Mucosa of descending colon (tissue), 3 donors: ENCODE measurements around the gene SLC26A1. TPM values are rescaled to one million over a fixed set of nuclear protein-coding genes. Genes with fewer than 3 reads are reported as not detected.

Experiments used
- ATAC-seq: fragments of 200-7000 bp; cut with Tn5 transposase; one replicate; pipeline ENCODE4 v1.9.1; 2020; ENCODE audit warnings: mild to moderate bottlenecking, moderate library complexity
- DNase-seq, 3 donors: peaks; one replicate each; pipeline ENCODE4 v3.0.0-alpha.2; 2020
- H3K36me3 ChIP-seq: fragments of 200-600 bp; one replicate; pipeline ENCODE4 v1.8.0; 2021; ENCODE audit warnings: low read depth, mild to moderate bottlenecking
- H3K4me1 ChIP-seq: fragments of 200-600 bp; one replicate; pipeline ENCODE4 v1.8.0; 2021; ENCODE audit warnings: low read depth, mild to moderate bottlenecking
- H3K4me3 ChIP-seq: fragments of 200-600 bp; one replicate; pipeline ENCODE4 v1.8.0; 2021; ENCODE audit warnings: mild to moderate bottlenecking
- H3K9me3 ChIP-seq: fragments of 200-600 bp; one replicate; pipeline ENCODE4 v1.8.0; 2021; ENCODE audit warnings: mild to moderate bottlenecking
- intact Hi-C, 2 donors: fragments of 100-400 bp; cut with DNase I in 1 of 2; cut with micrococcal nuclease in 1 of 2; formaldehyde crosslinking; loops; one replicate each; pipeline versions ENCODE4 v1.11.0 to v1.11.1; 2022; cut with DNase I, micrococcal nuclease
- total RNA-seq, 3 donors: library from RNA; stranded (reverse); fragmentation: NEBNext Ultra II Directional in 2 of 3; extraction: Animal tissue kit (Norgen Biotek cat#: 25700) in 2 of 3; gene quantifications; one replicate each; pipeline versions ENCODE4 v1.2.1 to v1.2.4, GENCODE V29; 2021 to 2023
- TF ChIP-seq, protein P1 (sequence below): fragments of 200-600 bp; IDR thresholded peaks from one replicate; pipeline ENCODE4 v1.8.0; 2022; ENCODE audit warnings: antibody characterized with exemption, mild to moderate bottlenecking
- donor health status: DM: no; HTN: no; CAD: no; lungs with moderate emphysema.
- donor health status: DM: no; HTN: no; CAD: no.
- donor health status: DM: no; HTN: yes; CAD: no.

The SLC26A1 gene
- total RNA-seq, 3 donors from 2014 or later, result 0.85 to 2.8 (median 1.9) TPM

DNA sequence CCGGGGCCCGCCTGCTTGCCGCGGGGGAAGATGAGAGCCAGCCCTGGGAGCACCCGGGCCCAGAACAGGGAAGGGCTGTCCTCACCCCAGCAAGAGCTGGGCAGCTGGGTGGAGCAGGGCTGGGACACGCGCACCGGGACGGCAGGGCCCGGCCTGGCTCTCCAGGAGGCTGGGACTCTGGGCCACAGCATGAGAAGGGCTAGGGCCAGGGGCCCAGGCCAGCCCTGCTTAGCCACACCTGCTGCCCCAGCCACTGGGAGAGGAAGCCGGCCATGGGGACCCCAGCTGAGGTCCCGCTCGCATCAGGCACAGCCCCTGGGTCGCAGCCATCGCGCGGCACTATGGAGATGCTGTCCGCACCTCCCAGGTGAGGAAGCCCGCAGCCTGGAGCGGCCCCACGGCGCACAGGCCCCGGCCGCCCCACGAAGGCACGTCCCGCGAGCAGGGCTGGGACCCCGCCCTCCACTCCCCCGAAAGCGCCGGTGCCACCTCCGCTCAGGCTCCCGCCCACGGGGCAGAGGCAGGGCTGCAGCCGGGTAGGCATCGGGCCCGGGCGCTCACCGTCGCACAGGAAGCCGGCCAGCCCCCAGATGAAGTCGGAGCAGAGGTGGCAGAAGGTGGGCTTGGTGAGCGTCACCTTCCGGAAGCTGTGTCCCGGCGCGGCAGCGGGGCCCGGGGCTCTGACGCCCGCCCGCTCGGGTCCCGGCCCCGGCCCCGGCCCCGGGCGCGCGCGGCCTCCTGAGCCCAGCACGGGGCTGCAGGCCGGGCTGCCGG lies 20.4 kb downstream of the SLC26A1 start:
- H3K4me1 ChIP-seq, result peaks cover 31% of the 10 kb centered on the region
- peak; percentile 54 to 75 (median 75) for DNase-seq

GRCh38 chr4:971666-972500 lies 21.3 kb downstream of the SLC26A1 start:
- ATAC-seq (peak; percentile 80), DNase-seq (peak; percentile 94)
- Histone ChIP-seq H3K36me3 (no peaks in the 10 kb centered on the region), H3K4me3 (peak overlapping the region; percentile 72), H3K4me1 (peaks cover 31% of the 10 kb centered on the region), H3K9me3 (no peaks in the 10 kb centered on the region)
- TF ChIP-seq, protein P1, sequence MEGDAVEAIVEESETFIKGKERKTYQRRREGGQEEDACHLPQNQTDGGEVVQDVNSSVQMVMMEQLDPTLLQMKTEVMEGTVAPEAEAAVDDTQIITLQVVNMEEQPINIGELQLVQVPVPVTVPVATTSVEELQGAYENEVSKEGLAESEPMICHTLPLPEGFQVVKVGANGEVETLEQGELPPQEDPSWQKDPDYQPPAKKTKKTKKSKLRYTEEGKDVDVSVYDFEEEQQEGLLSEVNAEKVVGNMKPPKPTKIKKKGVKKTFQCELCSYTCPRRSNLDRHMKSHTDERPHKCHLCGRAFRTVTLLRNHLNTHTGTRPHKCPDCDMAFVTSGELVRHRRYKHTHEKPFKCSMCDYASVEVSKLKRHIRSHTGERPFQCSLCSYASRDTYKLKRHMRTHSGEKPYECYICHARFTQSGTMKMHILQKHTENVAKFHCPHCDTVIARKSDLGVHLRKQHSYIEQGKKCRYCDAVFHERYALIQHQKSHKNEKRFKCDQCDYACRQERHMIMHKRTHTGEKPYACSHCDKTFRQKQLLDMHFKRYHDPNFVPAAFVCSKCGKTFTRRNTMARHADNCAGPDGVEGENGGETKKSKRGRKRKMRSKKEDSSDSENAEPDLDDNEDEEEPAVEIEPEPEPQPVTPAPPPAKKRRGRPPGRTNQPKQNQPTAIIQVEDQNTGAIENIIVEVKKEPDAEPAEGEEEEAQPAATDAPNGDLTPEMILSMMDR, result no peak
- intact Hi-C loops, result no loop called here

More for the DNA sequence above, 20.4 kb downstream of the SLC26A1 start:
- Histone ChIP-seq H3K9me3 (no peaks in the 10 kb centered on the region), H3K36me3 (no peaks in the 10 kb centered on the region), H3K4me3 (peak overlapping the region; percentile 72)
- peak; percentile 47 for ATAC-seq
- intact Hi-C loops, result no loop called here
- TF ChIP-seq, protein P1, result no peak

GRCh38 chr4:970854-971520 lies 22.2 kb downstream of the SLC26A1 start:
- Histone ChIP-seq H3K4me3 (no peak overlapping the region), H3K9me3 (no peaks in the 10 kb centered on the region), H3K36me3 (no peaks in the 10 kb centered on the region), H3K4me1 (peaks cover 31% of the 10 kb centered on the region)
- ATAC-seq, result peak; percentile 20
- intact Hi-C loops, result no loop called here
- TF ChIP-seq, protein P1, result no peak
- DNase-seq, result peak in 2 of 3 donors; percentile 49 to 56

DNA sequence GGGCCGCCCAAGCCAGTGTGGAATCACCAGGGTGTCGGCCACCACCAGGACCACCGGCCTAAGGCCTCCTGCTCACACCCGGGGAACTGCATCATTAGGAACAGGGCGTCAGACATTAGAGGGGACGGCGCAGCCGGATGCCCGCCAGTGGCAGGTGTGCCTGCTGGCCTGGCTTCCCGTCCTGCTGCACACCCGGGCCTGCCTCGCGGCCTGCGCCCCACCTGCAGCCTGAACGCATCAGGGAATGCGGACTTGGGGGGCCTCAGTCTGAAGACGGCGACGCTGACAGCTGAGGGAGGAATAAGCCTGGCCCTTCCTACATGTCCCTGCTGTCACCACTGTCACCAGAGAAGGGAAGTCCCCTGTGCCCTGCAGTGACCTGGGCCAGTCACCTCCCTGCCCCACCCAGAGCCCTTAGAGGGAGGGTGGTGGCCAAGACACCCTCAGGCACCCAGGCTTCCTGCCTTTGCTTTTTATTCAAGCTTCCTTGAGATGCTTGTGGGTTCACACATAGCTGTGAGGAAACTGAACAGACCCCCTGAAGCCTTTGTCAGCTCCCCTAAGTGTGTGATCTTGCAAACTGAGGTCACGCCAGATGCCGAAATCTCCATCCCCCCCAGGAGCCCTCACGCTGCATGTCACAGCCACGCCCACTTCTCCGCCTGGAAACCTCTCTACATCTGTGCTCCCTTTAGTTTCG lies 23.0 kb downstream of the SLC26A1 start:
- intact Hi-C loops, result no loop called here
- TF ChIP-seq, protein P1, result no peak
- Histone ChIP-seq H3K4me3 (no peak overlapping the region), H3K9me3 (no peaks in the 10 kb centered on the region), H3K36me3 (no peaks in the 10 kb centered on the region), H3K4me1 (peaks cover 31% of the 10 kb centered on the region)
- peak; percentile 10 for ATAC-seq
- DNase-seq, result peak; percentile 50 to 67 (median 60)
